NT2/D1 (cell line): ENCODE data around the gene MCF2L.
"Not testable (repeated sequence)": the region's sequence is repeated elsewhere in the genome, so short reads cannot be mapped to it uniquely, and the experiment has no call there.

Experiments used
- DNase-seq: peaks from one replicate; pipeline ENCODE4 v3.0.0-alpha.2; 2011; ENCODE audit warnings: low read depth, low spot score
- H3K27me3 ChIP-seq: 2 replicates; pipeline ENCODE4 v1.6.0; 2011; ENCODE audit warnings: mild to moderate bottlenecking; ENCODE audit not compliant: insufficient read length, insufficient read depth
- H3K36me3 ChIP-seq: 2 replicates; pipeline ENCODE4 v1.6.1; 2011; ENCODE audit warnings: mild to moderate bottlenecking, low read length, mixed read lengths; ENCODE audit not compliant: insufficient read depth, insufficient read length
- H3K4me1 ChIP-seq: 2 replicates; pipeline ENCODE4 v1.5.1; 2011; ENCODE audit not compliant: insufficient read depth, insufficient read length
- H3K4me3 ChIP-seq: 2 replicates; pipeline ENCODE4 v1.5.1; 2011; ENCODE audit warnings: low read depth; ENCODE audit not compliant: insufficient read length
- H3K9ac ChIP-seq: 2 replicates; pipeline ENCODE4 v1.6.0; 2011; ENCODE audit warnings: low read depth; ENCODE audit not compliant: insufficient read length
- H3K9me3 ChIP-seq: 2 replicates; pipeline ENCODE4 v1.5.1; 2011; ENCODE audit warnings: mild to moderate bottlenecking, low read length; ENCODE audit not compliant: insufficient read depth
- SUZ12 ChIP-seq: IDR thresholded peaks from 2 replicates; pipeline ENCODE4 v1.6.1; 2011; ENCODE audit not compliant: insufficient read length, insufficient read depth; ENCODE audit errors: extremely low read depth
- YY1 ChIP-seq: IDR thresholded peaks from 2 replicates; pipeline ENCODE4 v1.6.1; 2011; ENCODE audit not compliant: insufficient read length, insufficient read depth
- ZNF274 ChIP-seq: IDR thresholded peaks from 2 replicates; pipeline ENCODE4 v1.6.1; 2011; ENCODE audit warnings: mild to moderate bottlenecking, low read depth, low read length

Gene MCF2L

GRCh38 chr13:112938680-112939079, 30.3 kb upstream of the MCF2L start:
- no peaks in the 10 kb centered on the region for H3K9me3 ChIP-seq
- DNase-seq: no peak
- no peak for TF ChIP-seq ZNF274
- no peak for TF ChIP-seq SUZ12
- TF ChIP-seq YY1: no peak

GRCh38 chr13:112940236-112940635, 28.8 kb upstream of the MCF2L start:
- H3K27me3 ChIP-seq: peaks cover 3% of the 10 kb centered on the region
- no peak overlapping the region for H3K4me3 ChIP-seq

More at GRCh38 chr13:112938680-112939079, 30.3 kb upstream of the MCF2L start:
- Histone ChIP-seq H3K27me3 (no peaks in the 10 kb centered on the region), H3K9ac (no peak overlapping the region), H3K36me3 (no peaks in the 10 kb centered on the region), H3K4me1 (no peaks in the 10 kb centered on the region), H3K4me3 (no peak overlapping the region)

GRCh38 chr13:112941349-112941748, 27.7 kb upstream of the MCF2L start:
- Histone ChIP-seq H3K4me1 (peaks cover 3% of the 10 kb centered on the region), H3K36me3 (no peaks in the 10 kb centered on the region), H3K9ac (no peak overlapping the region), H3K9me3 (no peaks in the 10 kb centered on the region), H3K27me3 (peaks cover 3% of the 10 kb centered on the region), H3K4me3 (no peak overlapping the region)
- DNase-seq: no peak
- TF ChIP-seq ZNF274 (no peak), YY1 (no peak), SUZ12 (no peak)

More at GRCh38 chr13:112940236-112940635, 28.8 kb upstream of the MCF2L start:
- H3K4me1 ChIP-seq: peaks cover 3% of the 10 kb centered on the region
- no peak for TF ChIP-seq ZNF274
- no peak for TF ChIP-seq SUZ12
- no peak for TF ChIP-seq YY1
- H3K9ac ChIP-seq: no peak overlapping the region
- no peaks in the 10 kb centered on the region for H3K9me3 ChIP-seq
- no peak for DNase-seq
- H3K36me3 ChIP-seq: no peaks in the 10 kb centered on the region

GRCh38 chr13:112941765-112942164, 27.2 kb upstream of the MCF2L start:
- not testable (repeated sequence) for H3K9me3 ChIP-seq, H3K4me1 ChIP-seq, H3K9ac ChIP-seq, H3K27me3 ChIP-seq, H3K36me3 ChIP-seq, DNase-seq, H3K4me3 ChIP-seq

GRCh38 chr13:112942689-112943308, 26.2 kb upstream of the MCF2L start:
- no peak for TF ChIP-seq SUZ12
- TF ChIP-seq ZNF274: no peak
- no peak for TF ChIP-seq YY1
- Histone ChIP-seq H3K9ac (peak overlapping the region; percentile 56), H3K36me3 (no peaks in the 10 kb centered on the region), H3K9me3 (no peaks in the 10 kb centered on the region), H3K4me1 (peaks cover 3% of the 10 kb centered on the region), H3K4me3 (peak overlapping the region; percentile 26), H3K27me3 (peaks cover 3% of the 10 kb centered on the region)
- DNase-seq: peak; percentile 98

- Histone ChIP-seq H3K4me1 (peaks cover 3% of the 10 kb centered on the region), H3K27me3 (peaks cover 3% of the 10 kb centered on the region), H3K36me3 (no peaks in the 10 kb centered on the region), H3K9me3 (no peaks in the 10 kb centered on the region), H3K9ac (peak overlapping the region; percentile 61), H3K4me3 (peak overlapping the region; percentile 34)
- TF ChIP-seq ZNF274: no peak
- TF ChIP-seq SUZ12: no peak
- no peak for TF ChIP-seq YY1
- peak; percentile 47 for DNase-seq
These were observed 25.5 kb upstream of the MCF2L start for GRCh38 chr13:112943309-112944125.

GRCh38 chr13:112947796-112948195, 21.2 kb upstream of the MCF2L start:
- Histone ChIP-seq H3K9me3 (no peaks in the 10 kb centered on the region), H3K9ac (no peak overlapping the region), H3K4me3 (no peak overlapping the region), H3K36me3 (no peaks in the 10 kb centered on the region), H3K4me1 (peaks cover 6% of the 10 kb centered on the region), H3K27me3 (peaks cover 3% of the 10 kb centered on the region)
- no peak for DNase-seq
- TF ChIP-seq SUZ12 (no peak), YY1 (no peak), ZNF274 (no peak)
